Smooth muscle cell (in vitro differentiated cells): ENCODE measurements around the gene GABPB1. TPM values are rescaled to one million over a fixed set of nuclear protein-coding genes. Genes with fewer than 3 reads are reported as not detected.

Experiments used
- DNase-seq: peaks from one replicate; lab custom pipeline; 2025; ENCODE audit not compliant: unreplicated experiment; lab: John Stamatoyannopoulos, UW
- H2AFZ ChIP-seq: fragments of 200-600 bp; sonication (generic); 2 replicates; pipeline ENCODE4 v1.6.0; 2016; ENCODE audit warnings: antibody characterized with exemption, low read depth, mild to moderate bottlenecking
- H3F3A ChIP-seq: fragments of 200-600 bp; sonication (generic); 2 replicates; pipeline ENCODE4 v1.6.0; 2017; ENCODE audit warnings: antibody characterized with exemption, low read depth
- H3K27ac ChIP-seq: fragments of 200-600 bp; sonication (generic); 2 replicates; pipeline ENCODE4 v1.5.1; 2016; ENCODE audit warnings: low read depth, mild to moderate bottlenecking
- H3K27me3 ChIP-seq: fragments of 200-600 bp; sonication (generic); 2 replicates; pipeline ENCODE4 v1.6.1; 2016; ENCODE audit warnings: low read depth, mild to moderate bottlenecking
- H3K36me3 ChIP-seq: fragments of 200-600 bp; sonication (generic); 2 replicates; pipeline ENCODE4 v1.5.1; 2016; ENCODE audit warnings: low read depth
- H3K4me1 ChIP-seq: fragments of 200-600 bp; sonication (generic); 2 replicates; pipeline ENCODE4 v1.5.1; 2016; ENCODE audit warnings: low read depth
- H3K4me2 ChIP-seq: fragments of 200-600 bp; sonication (generic); 2 replicates; pipeline ENCODE4 v1.6.0; 2016; ENCODE audit warnings: mild to moderate bottlenecking
- H3K4me3 ChIP-seq: fragments of 200-600 bp; sonication (generic); 2 replicates; pipeline ENCODE4 v1.5.1; 2016; ENCODE audit warnings: mild to moderate bottlenecking
- H3K79me2 ChIP-seq: fragments of 200-600 bp; sonication (generic); 2 replicates; pipeline ENCODE4 v1.6.0; 2016; ENCODE audit warnings: low read depth, mild to moderate bottlenecking
- H3K9ac ChIP-seq: fragments of 200-600 bp; sonication (generic); 2 replicates; pipeline ENCODE4 v1.6.0; 2016; ENCODE audit warnings: low read depth
- H3K9me3 ChIP-seq: fragments of 200-600 bp; sonication (generic); replicated peaks from 2 replicates; pipeline ENCODE4 v1.5.1; 2016; ENCODE audit warnings: low read depth
- H4K20me1 ChIP-seq: fragments of 200-600 bp; sonication (generic); 2 replicates; pipeline ENCODE4 v1.6.0; 2016; ENCODE audit warnings: low read depth
- WGBS: methylation state at CpG from one replicate; pipeline ENCODE4 v1.1.7; 2016; ENCODE audit warnings: low lambda C conversion rate; 5-methylcytosine and 5-hydroxymethylcytosine counted together
- polyA plus RNA-seq: library from polyadenylated mRNA; unstranded; fragments of >200 nt; fragmentation: Nextera tagmentation; extraction: Ambion mirVana; gene quantifications from 2 replicates; pipeline ENCODE4 v1.2.1, GENCODE V29; 2016
- total RNA-seq: library from RNA; depleted of rRNA; stranded (reverse); fragments of >200 nt; gene quantifications from 2 replicates; pipeline ENCODE4 v1.2.3, GENCODE V29; 2014
- TF ChIP-seq, protein P1 (sequence below): fragments of 200-600 bp; sonication (generic); IDR thresholded peaks from 2 replicates; pipeline ENCODE4 v1.5.1; 2017; ENCODE audit warnings: borderline replicate concordance, mild to moderate bottlenecking, antibody characterized with exemption; ENCODE audit not compliant: insufficient read depth, poor library complexity, severe bottlenecking

GABPB1 gene
- total and polyA plus RNA-seq, 2 experiments from 2014 or later: 24.1 to 49.3 TPM

GRCh38 chr15:50241684-50242450 lies 113.1 kb downstream of the GABPB1 start:
- no peak for DNase-seq
- Histone ChIP-seq H3K79me2 (no peaks in the 10 kb centered on the region), H3K4me1 (no peaks in the 10 kb centered on the region), H3K4me2 (no peak overlapping the region), H3F3A (no peaks in the 10 kb centered on the region), H3K9me3 (no peaks in the 10 kb centered on the region), H3K4me3 (no peak overlapping the region), H3K36me3 (no peaks in the 10 kb centered on the region), H3K9ac (no peak overlapping the region), H2AFZ (no peak overlapping the region), H3K27me3 (no peaks in the 10 kb centered on the region), H4K20me1 (no peaks in the 10 kb centered on the region), H3K27ac (no peak overlapping the region)
- TF ChIP-seq, protein P1, sequence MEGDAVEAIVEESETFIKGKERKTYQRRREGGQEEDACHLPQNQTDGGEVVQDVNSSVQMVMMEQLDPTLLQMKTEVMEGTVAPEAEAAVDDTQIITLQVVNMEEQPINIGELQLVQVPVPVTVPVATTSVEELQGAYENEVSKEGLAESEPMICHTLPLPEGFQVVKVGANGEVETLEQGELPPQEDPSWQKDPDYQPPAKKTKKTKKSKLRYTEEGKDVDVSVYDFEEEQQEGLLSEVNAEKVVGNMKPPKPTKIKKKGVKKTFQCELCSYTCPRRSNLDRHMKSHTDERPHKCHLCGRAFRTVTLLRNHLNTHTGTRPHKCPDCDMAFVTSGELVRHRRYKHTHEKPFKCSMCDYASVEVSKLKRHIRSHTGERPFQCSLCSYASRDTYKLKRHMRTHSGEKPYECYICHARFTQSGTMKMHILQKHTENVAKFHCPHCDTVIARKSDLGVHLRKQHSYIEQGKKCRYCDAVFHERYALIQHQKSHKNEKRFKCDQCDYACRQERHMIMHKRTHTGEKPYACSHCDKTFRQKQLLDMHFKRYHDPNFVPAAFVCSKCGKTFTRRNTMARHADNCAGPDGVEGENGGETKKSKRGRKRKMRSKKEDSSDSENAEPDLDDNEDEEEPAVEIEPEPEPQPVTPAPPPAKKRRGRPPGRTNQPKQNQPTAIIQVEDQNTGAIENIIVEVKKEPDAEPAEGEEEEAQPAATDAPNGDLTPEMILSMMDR: no peak
- 58% methylated on average over 5 of the region's 5 CpGs for WGBS

- TF ChIP-seq, protein P1: no peak
- no peaks in the 10 kb centered on the region for H4K20me1 ChIP-seq
- no peaks in the 10 kb centered on the region for H3F3A ChIP-seq
- no peaks in the 10 kb centered on the region for H3K9me3 ChIP-seq
- H3K79me2 ChIP-seq: no peaks in the 10 kb centered on the region
- no peaks in the 10 kb centered on the region for H3K36me3 ChIP-seq
- no peak overlapping the region for H3K9ac ChIP-seq
- 88% methylated on average over 2 of the region's 2 CpGs for WGBS
- no peak overlapping the region for H3K4me3 ChIP-seq
- H3K27me3 ChIP-seq: no peaks in the 10 kb centered on the region
- H2AFZ ChIP-seq: no peak overlapping the region
- no peak overlapping the region for H3K27ac ChIP-seq
- no peak overlapping the region for H3K4me2 ChIP-seq
- DNase-seq: no peak
- H3K4me1 ChIP-seq: no peaks in the 10 kb centered on the region
Measured at GRCh38 chr15:50238255-50238654, 116.7 kb downstream of the GABPB1 start.

GRCh38 chr15:50236433-50236832 lies 118.6 kb downstream of the GABPB1 start:
- H3K9me3 ChIP-seq: no peaks in the 10 kb centered on the region
- H3K27me3 ChIP-seq: no peaks in the 10 kb centered on the region
- no peak overlapping the region for H2AFZ ChIP-seq
- no peaks in the 10 kb centered on the region for H3K36me3 ChIP-seq
- no peaks in the 10 kb centered on the region for H3F3A ChIP-seq
- TF ChIP-seq, protein P1: no peak
- H3K4me1 ChIP-seq: no peaks in the 10 kb centered on the region
- no peak overlapping the region for H3K27ac ChIP-seq
- no peak overlapping the region for H3K4me2 ChIP-seq
- no peak overlapping the region for H3K4me3 ChIP-seq
- no peaks in the 10 kb centered on the region for H4K20me1 ChIP-seq
- no peak for DNase-seq
- H3K9ac ChIP-seq: no peak overlapping the region
- WGBS: 97% methylated on average over 9 of the region's 9 CpGs
- no peaks in the 10 kb centered on the region for H3K79me2 ChIP-seq

DNA sequence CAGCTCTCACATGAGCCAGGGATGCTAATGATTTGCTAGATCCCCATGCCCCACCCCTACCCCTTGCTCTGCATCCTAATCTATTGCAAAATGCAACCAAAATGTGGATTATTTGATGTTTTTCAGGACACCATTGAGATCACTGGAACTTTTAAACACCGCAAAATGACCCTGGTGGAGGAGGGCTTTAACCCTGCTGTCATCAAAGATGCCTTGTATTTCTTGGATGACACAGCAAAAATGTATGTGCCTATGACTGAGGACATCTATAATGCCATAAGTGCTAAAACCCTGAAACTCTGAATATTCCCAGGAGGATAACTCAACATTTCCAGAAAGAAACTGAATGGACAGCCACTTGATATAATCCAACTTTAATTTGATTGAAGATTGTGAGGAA lies 119.2 kb downstream of the GABPB1 start:
- no peak overlapping the region for H3K9ac ChIP-seq
- TF ChIP-seq, protein P1: no peak
- H3F3A ChIP-seq: no peaks in the 10 kb centered on the region
- H3K4me2 ChIP-seq: no peak overlapping the region
- H3K36me3 ChIP-seq: no peaks in the 10 kb centered on the region
- no peaks in the 10 kb centered on the region for H3K4me1 ChIP-seq
- no peaks in the 10 kb centered on the region for H4K20me1 ChIP-seq
- no peaks in the 10 kb centered on the region for H3K9me3 ChIP-seq
- no peaks in the 10 kb centered on the region for H3K79me2 ChIP-seq
- H3K27me3 ChIP-seq: no peaks in the 10 kb centered on the region
- H3K4me3 ChIP-seq: no peak overlapping the region
- 46% methylated on average over 1 of the region's 1 CpG for WGBS
- H2AFZ ChIP-seq: no peak overlapping the region
- no peak overlapping the region for H3K27ac ChIP-seq
- DNase-seq: no peak
